Suppressor macrophage treated with lipopolysaccharide for 1 hour (primary cell): ENCODE results near the gene LDB3.

Experiments
- DNase-seq, 3 donors: peaks; one replicate each; pipeline ENCODE4 v3.0.0-alpha.2; 2020 to 2022

LDB3 gene

GRCh38 chr10:86769991-86770390 is 101.7 kb downstream of the LDB3 start:
- DNase-seq = no peak

- DNase-seq = no peak
These were observed 102.2 kb downstream of the LDB3 start for GRCh38 chr10:86770412-86770960.

GRCh38 chr10:86773498-86773897 is 105.2 kb downstream of the LDB3 start:
- no peak for DNase-seq

GRCh38 chr10:86775056-86775869 is 107.0 kb downstream of the LDB3 start:
- no peak for DNase-seq

- DNase-seq = no peak
These were observed 107.5 kb downstream of the LDB3 start for GRCh38 chr10:86775870-86776180.

- DNase-seq = no peak
These were observed 111.1 kb downstream of the LDB3 start for GRCh38 chr10:86779220-86780017.

GRCh38 chr10:86782701-86783418 is 114.5 kb downstream of the LDB3 start:
- no peak for DNase-seq

GRCh38 chr10:86785037-86785436 is 116.7 kb downstream of the LDB3 start:
- DNase-seq = no peak
